SIG-M5 (cell line): ENCODE data around the gene SPINK5.

ENCODE experiments used
- DNase-seq: peaks from one replicate; lab custom pipeline; 2025; lab: John Stamatoyannopoulos, UW

SPINK5 gene

GRCh38 chr5:148091991-148092964 is 28.5 kb downstream of the SPINK5 start:
- no peak for DNase-seq

- no peak for DNase-seq
These were observed 30.6 kb downstream of the SPINK5 start for GRCh38 chr5:148094336-148094735.

- DNase-seq: no peak
These were observed 40.4 kb downstream of the SPINK5 start for GRCh38 chr5:148104226-148104625.

GRCh38 chr5:148107608-148108007 is 43.8 kb downstream of the SPINK5 start:
- DNase-seq: no peak

GRCh38 chr5:148113243-148113642 is 49.5 kb downstream of the SPINK5 start:
- no peak for DNase-seq

GRCh38 chr5:148120317-148120716 is 56.5 kb downstream of the SPINK5 start:
- no peak for DNase-seq

GRCh38 chr5:148125641-148126040 is 61.9 kb downstream of the SPINK5 start:
- DNase-seq: no peak

- DNase-seq: no peak
These were observed 71.6 kb downstream of the SPINK5 start for GRCh38 chr5:148135091-148136048.

GRCh38 chr5:148140846-148141245 is 77.1 kb downstream of the SPINK5 start:
- no peak for DNase-seq

GRCh38 chr5:148141645-148142044 is 77.9 kb downstream of the SPINK5 start:
- no peak for DNase-seq

GRCh38 chr5:148145916-148146315 is 82.1 kb downstream of the SPINK5 start:
- DNase-seq: no peak

- DNase-seq: no peak
These were observed 82.7 kb downstream of the SPINK5 start for GRCh38 chr5:148146487-148146886.

GRCh38 chr5:148147415-148147814 is 83.6 kb downstream of the SPINK5 start:
- DNase-seq: no peak

- no peak for DNase-seq
These were observed 88.1 kb downstream of the SPINK5 start for GRCh38 chr5:148151872-148152271.

- DNase-seq: no peak
These were observed 89.0 kb downstream of the SPINK5 start for GRCh38 chr5:148152781-148153180.

- DNase-seq: no peak
These were observed 92.8 kb downstream of the SPINK5 start for GRCh38 chr5:148156609-148157008.

GRCh38 chr5:148162038-148162437 is 98.3 kb downstream of the SPINK5 start:
- no peak for DNase-seq

- DNase-seq: no peak
These were observed 99.6 kb downstream of the SPINK5 start for GRCh38 chr5:148163345-148163744.

- DNase-seq: no peak
These were observed 102.9 kb downstream of the SPINK5 start for GRCh38 chr5:148166550-148167283.

- no peak for DNase-seq
These were observed 104.5 kb downstream of the SPINK5 start, which contains the start of gene SPINK14 for GRCh38 chr5:148168246-148168645. TSS of gene SPINK14 (plus strand) at chr5:148168546. CDS start at chr5:148169733, 1,187 bp downstream.

- no peak for DNase-seq
These were observed 108.6 kb downstream of the SPINK5 start for GRCh38 chr5:148172377-148172776.

- no peak for DNase-seq
These were observed 112.7 kb downstream of the SPINK5 start for GRCh38 chr5:148176480-148176879.
